ENCODE results near the gene PRKAG3. TPM values are rescaled to one million over a fixed set of nuclear protein-coding genes. Genes with fewer than 3 reads are reported as not detected.

The PRKAG3 gene
- polyA plus RNA-seq, 1 experiment: not detected

DNA sequence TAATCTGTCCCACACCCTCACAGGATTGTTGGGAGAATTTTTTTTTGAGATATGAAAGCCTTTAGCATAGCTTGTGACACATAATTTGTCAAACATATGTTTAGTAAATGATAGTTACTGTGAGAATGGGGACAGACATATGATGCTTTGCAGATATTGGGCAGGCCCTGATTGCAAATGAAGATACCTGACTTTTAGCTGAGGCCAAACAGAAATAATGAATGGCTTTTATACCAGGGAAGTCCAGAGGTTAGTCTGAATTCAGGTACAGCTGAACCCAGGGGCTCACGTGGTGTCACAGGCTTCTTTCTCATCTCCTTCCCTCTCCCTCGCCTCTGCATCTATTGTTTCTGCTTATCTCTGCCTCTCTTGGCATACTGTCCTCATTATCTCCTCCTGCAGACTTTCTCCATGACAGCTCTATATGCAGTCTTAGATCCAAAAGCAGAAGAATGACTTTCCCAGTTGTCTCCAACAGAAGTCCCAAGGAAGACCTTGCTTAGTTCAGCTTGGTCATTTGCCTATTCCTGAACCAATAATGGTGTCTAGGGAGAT, 44.2 kb upstream of the PRKAG3 start:
- peaks cover 60% of the 10 kb centered on the region for H3K27me3 ChIP-seq (ENCODE audit: control insufficient read depth, insufficient read depth, low read length)
- CTCF ChIA-PET: interaction anchor here (0.6 to 22.2 kb wide), 25 partner anchors 8 to 584 kb away, joined by 3 to 726 read pairs (median 4); partner anchors contain the start of genes TMBIM1, TTLL4 and WNT6

DNA sequence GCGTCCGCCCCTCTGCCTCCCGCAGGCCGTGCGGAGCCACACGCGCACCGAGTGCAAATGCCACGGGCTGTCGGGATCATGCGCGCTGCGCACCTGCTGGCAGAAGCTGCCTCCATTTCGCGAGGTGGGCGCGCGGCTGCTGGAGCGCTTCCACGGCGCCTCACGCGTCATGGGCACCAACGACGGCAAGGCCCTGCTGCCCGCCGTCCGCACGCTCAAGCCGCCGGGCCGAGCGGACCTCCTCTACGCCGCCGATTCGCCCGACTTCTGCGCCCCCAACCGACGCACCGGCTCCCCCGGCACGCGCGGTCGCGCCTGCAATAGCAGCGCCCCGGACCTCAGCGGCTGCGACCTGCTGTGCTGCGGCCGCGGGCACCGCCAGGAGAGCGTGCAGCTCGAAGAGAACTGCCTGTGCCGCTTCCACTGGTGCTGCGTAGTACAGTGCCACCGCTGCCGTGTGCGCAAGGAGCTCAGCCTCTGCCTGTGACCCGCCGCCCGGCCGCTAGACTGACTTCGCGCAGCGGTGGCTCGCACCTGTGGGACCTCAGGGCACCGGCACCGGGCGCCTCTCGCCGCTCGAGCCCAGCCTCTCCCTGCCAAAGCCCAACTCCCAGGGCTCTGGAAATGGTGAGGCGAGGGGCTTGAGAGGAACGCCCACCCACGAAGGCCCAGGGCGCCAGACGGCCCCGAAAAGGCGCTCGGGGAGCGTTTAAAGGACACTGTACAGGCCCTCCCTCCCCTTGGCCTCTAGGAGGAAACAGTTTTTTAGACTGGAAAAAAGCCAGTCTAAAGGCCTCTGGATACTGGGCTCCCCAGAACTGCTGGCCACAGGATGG, 42.0 kb upstream of the PRKAG3 start:
- Histone ChIP-seq H3K4me3 (ENCODE audit: low read depth, low read length) (no peak overlapping the region), H3K27me3 (ENCODE audit: control insufficient read depth, insufficient read depth, low read length) (peaks cover 59% of the 10 kb centered on the region), H3K36me3 (ENCODE audit: control insufficient read depth, insufficient read depth, low read length) (no peaks in the 10 kb centered on the region)
- ChIA-PET POLR2A (no interaction called here), CTCF (interaction anchor here (5.4 to 22.2 kb wide), 2 partner anchors 11 to 22 kb away, joined by 83 to 726 read pairs; partner anchors contain the start of gene WNT6)
- TF ChIP-seq, protein P1, sequence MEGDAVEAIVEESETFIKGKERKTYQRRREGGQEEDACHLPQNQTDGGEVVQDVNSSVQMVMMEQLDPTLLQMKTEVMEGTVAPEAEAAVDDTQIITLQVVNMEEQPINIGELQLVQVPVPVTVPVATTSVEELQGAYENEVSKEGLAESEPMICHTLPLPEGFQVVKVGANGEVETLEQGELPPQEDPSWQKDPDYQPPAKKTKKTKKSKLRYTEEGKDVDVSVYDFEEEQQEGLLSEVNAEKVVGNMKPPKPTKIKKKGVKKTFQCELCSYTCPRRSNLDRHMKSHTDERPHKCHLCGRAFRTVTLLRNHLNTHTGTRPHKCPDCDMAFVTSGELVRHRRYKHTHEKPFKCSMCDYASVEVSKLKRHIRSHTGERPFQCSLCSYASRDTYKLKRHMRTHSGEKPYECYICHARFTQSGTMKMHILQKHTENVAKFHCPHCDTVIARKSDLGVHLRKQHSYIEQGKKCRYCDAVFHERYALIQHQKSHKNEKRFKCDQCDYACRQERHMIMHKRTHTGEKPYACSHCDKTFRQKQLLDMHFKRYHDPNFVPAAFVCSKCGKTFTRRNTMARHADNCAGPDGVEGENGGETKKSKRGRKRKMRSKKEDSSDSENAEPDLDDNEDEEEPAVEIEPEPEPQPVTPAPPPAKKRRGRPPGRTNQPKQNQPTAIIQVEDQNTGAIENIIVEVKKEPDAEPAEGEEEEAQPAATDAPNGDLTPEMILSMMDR (IDR thresholded peaks at IDR 0.05; ENCODE audit: insufficient read depth, low read depth, low read length): no peak
- DNase-seq (ENCODE audit: low read depth): no peak

More for the DNA sequence above, 44.2 kb upstream of the PRKAG3 start:
- H3K4me3 ChIP-seq (ENCODE audit: low read depth, low read length): no peak overlapping the region
- POLR2A ChIA-PET: no interaction called here
- no peak for DNase-seq (ENCODE audit: low read depth)
- TF ChIP-seq, protein P1 (IDR thresholded peaks at IDR 0.05; ENCODE audit: insufficient read depth, low read depth, low read length): no peak
- no peaks in the 10 kb centered on the region for H3K36me3 ChIP-seq (ENCODE audit: control insufficient read depth, insufficient read depth, low read length)

DNA sequence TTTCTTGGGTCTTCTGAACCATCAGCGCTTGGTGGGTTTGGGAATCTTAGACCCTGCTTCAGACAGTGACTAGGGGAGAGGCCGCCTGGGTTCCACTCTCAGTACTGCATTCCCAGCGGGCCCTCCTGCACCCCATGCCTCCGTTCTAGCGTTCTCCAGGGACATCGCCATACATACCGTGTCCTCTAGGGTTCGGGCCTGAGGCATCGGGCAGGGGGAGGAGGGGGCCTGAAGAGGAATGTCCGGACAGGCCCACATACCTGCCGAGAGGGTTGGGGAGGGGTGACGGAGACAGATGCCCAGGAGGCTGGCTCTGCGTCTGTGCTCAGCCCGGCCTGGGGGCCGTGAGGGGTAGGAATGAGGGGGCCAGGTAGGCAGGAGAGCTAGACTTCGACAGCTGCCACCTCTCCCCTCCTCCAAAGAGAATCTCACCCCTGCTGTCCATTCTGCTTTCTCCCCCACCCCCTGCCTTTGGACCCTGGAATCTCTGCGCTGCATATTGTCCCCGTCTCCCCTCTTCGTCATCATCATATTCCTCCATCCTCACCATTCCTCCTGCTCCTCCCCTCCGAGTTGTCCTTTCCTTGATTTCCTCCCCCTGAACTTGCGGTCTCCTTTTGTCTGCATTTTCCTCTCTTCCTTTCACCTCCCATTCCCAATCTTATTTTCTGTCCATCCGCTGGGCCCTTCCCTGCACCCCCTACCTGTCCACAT, 41.2 kb upstream of the PRKAG3 start:
- TF ChIP-seq, protein P1 (IDR thresholded peaks at IDR 0.05; ENCODE audit: insufficient read depth, low read depth, low read length): no peak
- DNase-seq (ENCODE audit: low read depth): no peak
- POLR2A ChIA-PET: no interaction called here
- Histone ChIP-seq H3K27me3 (ENCODE audit: control insufficient read depth, insufficient read depth, low read length) (peaks cover 59% of the 10 kb centered on the region), H3K36me3 (ENCODE audit: control insufficient read depth, insufficient read depth, low read length) (no peaks in the 10 kb centered on the region), H3K4me3 (ENCODE audit: low read depth, low read length) (no peak overlapping the region)
- CTCF ChIA-PET: interaction anchor here (1.4 to 22.2 kb wide), 2 partner anchors 13 to 23 kb away, joined by 4 to 726 read pairs; partner anchors contain the start of gene WNT6

DNA sequence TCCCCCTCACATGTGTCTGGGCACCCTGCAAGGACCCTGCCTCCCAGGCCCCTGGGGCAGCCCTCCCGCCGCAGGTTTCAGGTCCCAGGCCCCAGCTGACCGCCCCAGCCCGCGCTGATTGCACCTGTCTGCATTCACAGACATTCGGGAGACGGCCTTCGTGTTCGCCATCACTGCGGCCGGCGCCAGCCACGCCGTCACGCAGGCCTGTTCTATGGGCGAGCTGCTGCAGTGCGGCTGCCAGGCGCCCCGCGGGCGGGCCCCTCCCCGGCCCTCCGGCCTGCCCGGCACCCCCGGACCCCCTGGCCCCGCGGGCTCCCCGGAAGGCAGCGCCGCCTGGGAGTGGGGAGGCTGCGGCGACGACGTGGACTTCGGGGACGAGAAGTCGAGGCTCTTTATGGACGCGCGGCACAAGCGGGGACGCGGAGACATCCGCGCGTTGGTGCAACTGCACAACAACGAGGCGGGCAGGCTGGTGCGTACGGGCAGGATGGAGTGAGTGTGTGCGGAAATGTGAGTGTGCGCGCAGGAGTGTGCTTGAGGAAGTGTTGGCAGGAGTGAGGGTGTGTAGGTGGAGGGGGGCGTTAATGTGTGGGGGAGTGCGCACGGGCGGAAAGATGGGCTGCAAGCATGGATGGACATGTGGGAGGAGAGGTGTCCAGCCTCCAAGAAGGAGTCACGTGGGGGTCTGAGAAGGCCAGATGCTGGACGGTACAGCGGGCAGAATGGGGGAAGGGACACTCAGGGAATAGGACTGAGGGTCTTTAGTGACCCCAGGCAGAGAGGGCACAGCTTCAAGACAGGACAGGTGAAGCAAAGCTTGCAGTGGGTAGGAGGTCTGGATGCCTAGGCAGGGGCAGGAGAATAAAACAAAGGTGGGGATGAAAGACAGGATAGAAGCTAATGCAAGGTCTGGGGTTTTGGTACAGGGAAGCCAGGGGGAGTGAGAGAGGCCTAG, 40.0 kb upstream of the PRKAG3 start:
- Histone ChIP-seq H3K27me3 (ENCODE audit: control insufficient read depth, insufficient read depth, low read length) (peaks cover 51% of the 10 kb centered on the region), H3K4me3 (ENCODE audit: low read depth, low read length) (no peak overlapping the region), H3K36me3 (ENCODE audit: control insufficient read depth, insufficient read depth, low read length) (no peaks in the 10 kb centered on the region)
- CTCF ChIA-PET: interaction anchor here (1.0 to 22.2 kb wide), 3 partner anchors 12 to 108 kb away, joined by 4 to 726 read pairs (median 4); partner anchors contain the start of gene WNT6
- TF ChIP-seq, protein P1 (IDR thresholded peaks at IDR 0.05; ENCODE audit: insufficient read depth, low read depth, low read length): no peak
- POLR2A ChIA-PET: no interaction called here
- DNase-seq (ENCODE audit: low read depth): no peak

All from BJ (cell line).